ENCODE results near the gene ADCY1. TPM values are rescaled to one million over a fixed set of nuclear protein-coding genes. Genes with fewer than 3 reads are reported as not detected.

The ADCY1 gene
- total and polyA plus RNA-seq, 2 donors (not counting 3 experiments of a cell fraction or from before 2014, with no cell fraction given): 0.52 to 1.6 TPM

- Histone ChIP-seq H3K4me1 (ENCODE audit: control insufficient read depth, extremely low read depth, insufficient read depth, low read length) (no peaks in the 10 kb centered on the region), H3K79me2 (ENCODE audit: control insufficient read depth, insufficient read depth, low read length) (no peaks in the 10 kb centered on the region), H2AFZ (ENCODE audit: low read depth, low read length) (no peak overlapping the region), H3K36me3 (ENCODE audit: control insufficient read depth in 2 of 2, extremely low read depth in 1 of 2, insufficient read depth in 2 of 2, low read length in 2 of 2) (no peaks in the 10 kb centered on the region), H3K27ac (ENCODE audit: insufficient read depth, low read depth, low read length) (no peak overlapping the region), H3K9ac (replicated peaks; ENCODE audit: extremely low read depth, insufficient read depth, low read length) (no peak overlapping the region), H3K9me1 (replicated peaks; ENCODE audit: control insufficient read depth, extremely low read depth, insufficient read depth, low read length) (no peaks in the 10 kb centered on the region), H4K20me1 (replicated peaks; ENCODE audit: control insufficient read depth, extremely low read depth, insufficient read depth, low read length) (no peaks in the 10 kb centered on the region), H3K4me3 (replicated peaks in 1 of 3; ENCODE audit: insufficient read depth in 1 of 3, low read depth in 1 of 3, low read length in 3 of 3) (no peak overlapping the region), H3K4me2 (ENCODE audit: insufficient read depth, low read length) (no peak overlapping the region), H3K9me3 (replicated peaks; ENCODE audit: control insufficient read depth, insufficient read depth, low read length) (no peaks in the 10 kb centered on the region), H3K27me3 (ENCODE audit: control insufficient read depth in 2 of 2, insufficient read depth in 2 of 2, low read length in 2 of 2) (no peaks in the 10 kb centered on the region)
- TF ChIP-seq JUN (IDR thresholded peaks at IDR 0.05; ENCODE audit: borderline replicate concordance, insufficient read depth, insufficient read length, low read depth): no peak
- no peak for DNase-seq (ENCODE audit: low read depth, low spot score)
- intact Hi-C loops (cut with micrococcal nuclease) (no loop called here), dilution Hi-C loops (cut with MboI; ENCODE audit: extremely low pct_ligation_motif_present, low sequenced_read_pairs) (no loop called here)
- CTCF ChIA-PET: no interaction called here
- POLR2A ChIA-PET: no interaction called here
- no TSS peak for BruUV-seq (replicated peaks)
- no peak for FAIRE-seq
These were observed 74.5 kb downstream of the ADCY1 start for GRCh38 chr7:45648671-45648995.

DNA sequence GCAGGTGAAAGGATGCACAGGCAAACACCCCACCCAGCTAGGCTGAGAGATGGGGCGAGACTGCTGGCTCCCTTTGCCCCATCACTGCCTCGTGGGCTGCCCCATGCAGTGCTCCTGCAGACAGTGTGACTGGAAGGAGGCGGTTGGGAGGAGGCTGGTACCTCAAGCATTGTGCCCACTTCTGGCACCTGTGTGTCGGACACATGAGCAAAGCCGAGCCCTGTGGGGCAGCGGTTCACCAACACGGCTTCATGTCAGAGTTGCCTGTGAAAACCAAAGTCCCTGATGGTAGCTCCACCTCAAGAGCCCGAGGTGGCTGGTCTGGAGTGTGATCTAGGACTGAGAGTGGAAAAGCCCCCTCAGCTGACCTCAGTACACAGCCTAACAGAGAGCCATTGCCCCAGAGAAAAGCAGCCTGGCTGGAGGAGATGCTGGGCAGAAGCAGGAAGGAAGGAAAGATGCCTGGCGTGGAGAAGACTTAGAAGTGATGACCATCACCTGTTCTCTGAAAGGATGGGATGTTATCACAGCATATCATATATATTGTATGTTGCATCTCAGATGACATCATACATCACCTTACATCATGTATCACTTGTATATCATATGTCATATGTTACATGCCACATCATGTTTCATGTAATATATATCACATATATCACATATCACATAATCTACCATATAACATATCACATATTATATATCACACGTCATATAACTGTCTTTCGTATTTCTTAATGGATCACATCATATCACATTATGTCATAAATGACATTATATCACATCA is 75.6 kb downstream of the ADCY1 start:
- no peak overlapping the region for H3K4me2 ChIP-seq (ENCODE audit: insufficient read depth, low read length)
- H3K27me3 ChIP-seq (ENCODE audit: control insufficient read depth in 2 of 2, insufficient read depth in 2 of 2, low read length in 2 of 2): no peaks in the 10 kb centered on the region
- H3K36me3 ChIP-seq (ENCODE audit: control insufficient read depth in 2 of 2, extremely low read depth in 1 of 2, insufficient read depth in 2 of 2, low read length in 2 of 2): no peaks in the 10 kb centered on the region
- dilution Hi-C loops (cut with MboI; ENCODE audit: extremely low pct_ligation_motif_present, low sequenced_read_pairs): no loop called here
- H3K79me2 ChIP-seq (ENCODE audit: control insufficient read depth, insufficient read depth, low read length): no peaks in the 10 kb centered on the region
- no peaks in the 10 kb centered on the region for H4K20me1 ChIP-seq (replicated peaks; ENCODE audit: control insufficient read depth, extremely low read depth, insufficient read depth, low read length)
- TF ChIP-seq EZH2 (IDR thresholded peaks at IDR 0.05; ENCODE audit: borderline replicate concordance, low read depth, low read length, severe bottlenecking) (no peak), FOS (IDR thresholded peaks at IDR 0.05; ENCODE audit: borderline replicate concordance, insufficient read depth, low read length) (no peak), POLR2AphosphoS5 (IDR thresholded peaks at IDR 0.05; ENCODE audit: insufficient read depth, low read depth, low read length) (no peak), POLR2A (IDR thresholded peaks at IDR 0.05; ENCODE audit: low read depth, low read length) (no peak), GATA2 (IDR thresholded peaks at IDR 0.05; ENCODE audit: insufficient read depth, insufficient read length, low read depth, low read length) (no peak), JUN (IDR thresholded peaks at IDR 0.05; ENCODE audit: borderline replicate concordance, insufficient read depth, insufficient read length, low read depth) (no peak), MYC (IDR thresholded peaks at IDR 0.05; ENCODE audit: low read depth, low read length) (no peak)
- TF ChIP-seq, protein P1, sequence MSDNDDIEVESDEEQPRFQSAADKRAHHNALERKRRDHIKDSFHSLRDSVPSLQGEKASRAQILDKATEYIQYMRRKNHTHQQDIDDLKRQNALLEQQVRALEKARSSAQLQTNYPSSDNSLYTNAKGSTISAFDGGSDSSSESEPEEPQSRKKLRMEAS (IDR thresholded peaks at IDR 0.05; ENCODE audit: insufficient read depth, insufficient read length): no peak
- TF ChIP-seq, protein P2, sequence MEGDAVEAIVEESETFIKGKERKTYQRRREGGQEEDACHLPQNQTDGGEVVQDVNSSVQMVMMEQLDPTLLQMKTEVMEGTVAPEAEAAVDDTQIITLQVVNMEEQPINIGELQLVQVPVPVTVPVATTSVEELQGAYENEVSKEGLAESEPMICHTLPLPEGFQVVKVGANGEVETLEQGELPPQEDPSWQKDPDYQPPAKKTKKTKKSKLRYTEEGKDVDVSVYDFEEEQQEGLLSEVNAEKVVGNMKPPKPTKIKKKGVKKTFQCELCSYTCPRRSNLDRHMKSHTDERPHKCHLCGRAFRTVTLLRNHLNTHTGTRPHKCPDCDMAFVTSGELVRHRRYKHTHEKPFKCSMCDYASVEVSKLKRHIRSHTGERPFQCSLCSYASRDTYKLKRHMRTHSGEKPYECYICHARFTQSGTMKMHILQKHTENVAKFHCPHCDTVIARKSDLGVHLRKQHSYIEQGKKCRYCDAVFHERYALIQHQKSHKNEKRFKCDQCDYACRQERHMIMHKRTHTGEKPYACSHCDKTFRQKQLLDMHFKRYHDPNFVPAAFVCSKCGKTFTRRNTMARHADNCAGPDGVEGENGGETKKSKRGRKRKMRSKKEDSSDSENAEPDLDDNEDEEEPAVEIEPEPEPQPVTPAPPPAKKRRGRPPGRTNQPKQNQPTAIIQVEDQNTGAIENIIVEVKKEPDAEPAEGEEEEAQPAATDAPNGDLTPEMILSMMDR (IDR thresholded peaks at IDR 0.05; ENCODE audit: extremely low read depth in 1 of 2, insufficient read depth in 1 of 2, low read depth in 1 of 2, low read length in 2 of 2): no peak
- DNase-seq (ENCODE audit: low read depth, low spot score) (no peak), FAIRE-seq (no peak)
- POLR2A ChIA-PET: no interaction called here
- CTCF ChIA-PET: interaction anchor here (1.0 kb wide), 1 partner anchor 14 kb away, joined by 7 read pairs; no protein-coding TSS in a partner anchor
- no TSS peak for BruUV-seq (replicated peaks)
- no peak overlapping the region for H3K9ac ChIP-seq (replicated peaks; ENCODE audit: extremely low read depth, insufficient read depth, low read length)
- H3K9me1 ChIP-seq (replicated peaks; ENCODE audit: control insufficient read depth, extremely low read depth, insufficient read depth, low read length): no peaks in the 10 kb centered on the region
- no peak overlapping the region for H3K27ac ChIP-seq (ENCODE audit: insufficient read depth, low read depth, low read length)
- H3K4me1 ChIP-seq (ENCODE audit: control insufficient read depth, extremely low read depth, insufficient read depth, low read length): no peaks in the 10 kb centered on the region
- intact Hi-C loops (cut with micrococcal nuclease): no loop called here
- H3K4me3 ChIP-seq (replicated peaks in 1 of 3; ENCODE audit: insufficient read depth in 1 of 3, low read depth in 1 of 3, low read length in 3 of 3): no peak overlapping the region
- no peaks in the 10 kb centered on the region for H3K9me3 ChIP-seq (replicated peaks; ENCODE audit: control insufficient read depth, insufficient read depth, low read length)
- no peak overlapping the region for H2AFZ ChIP-seq (ENCODE audit: low read depth, low read length)

All from endothelial cell of umbilical vein (primary cell).